A549 (cell line): ENCODE measurements around the gene GSK3A.

Source experiments
- CBX2 ChIP-seq: fragments of 200-600 bp; sonication (generic); IDR thresholded peaks from 2 replicates; pipeline ENCODE4 v1.6.1; 2016; ENCODE audit warnings: low read depth, mild to moderate bottlenecking, borderline replicate concordance
- CTCF ChIP-seq: fragments of >200 bp; sonication (Bioruptor Twin); formaldehyde crosslinking; IDR thresholded peaks from 3 replicates; pipeline ENCODE4 v1.5.1; 2016
- KDM1A ChIP-seq: fragments of 200-600 bp; sonication (generic); IDR thresholded peaks from 2 replicates; pipeline ENCODE4 v1.6.1; 2016; ENCODE audit warnings: low read depth, mild to moderate bottlenecking
- MAX ChIP-seq: IDR thresholded peaks from 2 replicates; pipeline ENCODE4 v1.6.1; 2012
- POLR2A ChIP-seq: IDR thresholded peaks from 2 replicates; pipeline ENCODE4 v1.6.1; 2012; ENCODE audit warnings: mild to moderate bottlenecking, low read length
- RCOR1 ChIP-seq: fragments of 150-350 bp; IDR thresholded peaks from 2 replicates; pipeline ENCODE4 v1.6.1; 2014; ENCODE audit warnings: antibody characterized with exemption, low read length, low read depth
- SREBF2 ChIP-seq: fragments of 450-650 bp; IDR thresholded peaks from 2 replicates; pipeline ENCODE4 v1.6.1; 2014; ENCODE audit warnings: mild to moderate bottlenecking, moderate library complexity

- TF ChIP-seq CTCF, result no peak
- TF ChIP-seq MAX, result no peak
- no peak for TF ChIP-seq POLR2A
- no peak for TF ChIP-seq CBX2
- no peak for TF ChIP-seq RCOR1
- no peak for TF ChIP-seq KDM1A
- TF ChIP-seq SREBF2, result no peak
Measured at GRCh38 chr19:42185277-42185676, 57.1 kb downstream of the GSK3A start.
